K562 (cell line): ENCODE measurements around the gene ADAR. TPM values are rescaled to one million over a fixed set of nuclear protein-coding genes. Genes with fewer than 3 reads are reported as not detected.

Experiments used
- ATAC-seq: fragments of 200-7000 bp; cut with Tn5 transposase; 3 replicates; pipeline ENCODE4 v1.9.1; 2020; ENCODE audit warnings: moderate library complexity
- BruUV-seq: library from RNA; stranded (reverse); fragments of 400-500 nt; replicated peaks from 2 replicates; lab custom pipeline; 2021; lab: Mats Ljungman, UMichigan
- CTCF ChIA-PET: fragments of 300-600 bp; formaldehyde crosslinking; extraction: SDS; loops from one replicate; lab custom pipeline; 2021; ENCODE audit warnings: low intra/inter-chr PET ratio; lab: Yijun Ruan, JAX
- POLR2A ChIA-PET: fragments of 300-600, 350-650 bp; sonication (Branson Sonifier 250); formaldehyde crosslinking; extraction: SDS; loops from one replicate; lab custom pipeline; 2021; ENCODE audit warnings: antibody characterized with exemption, inconsistent platforms; lab: Yijun Ruan, JAX
- DNase-seq, 4 experiments: peaks; one replicate each; pipeline versions ENCODE4 v3.0.0 to v3.0.0-alpha.2; 2011 to 2018; ENCODE audit warnings: low spot score in 3 of 4, mixed read lengths in 3 of 4; ENCODE audit errors: extremely low read depth in 1 of 4
- FAIRE-seq: peaks from 2 replicates; lab custom pipeline; 2011; peaks lifted over from hg19 to GRCh38; lab: Jason Lieb, UNC
- H2AFZ ChIP-seq: 2 replicates; pipeline ENCODE4 v1.6.0; 2011; ENCODE audit warnings: low read depth, low read length, control low read depth, inconsistent platforms
- H3K27ac ChIP-seq: fragments of 200-600 bp; 3 replicates; pipeline ENCODE4 v1.8.0; 2011; ENCODE audit warnings: low read depth, mild to moderate bottlenecking, control low read depth, inconsistent platforms, low read length, moderate library complexity, mixed read lengths; ENCODE audit errors: extremely low read depth
- H3K27me3 ChIP-seq, 2 experiments: fragments of 300-600 bp in 1 of 2; 2 replicates in 1 of 2; 3 replicates in 1 of 2; pipeline versions ENCODE4 v1.6.0 to v1.8.0; 2011; ENCODE audit warnings: inconsistent platforms in 2 of 2, low read length in 2 of 2, mild to moderate bottlenecking in 1 of 2, mixed read lengths in 1 of 2, moderate library complexity in 1 of 2; ENCODE audit not compliant: control insufficient read depth in 2 of 2, insufficient read depth in 2 of 2
- H3K36me3 ChIP-seq: fragments of 300-600 bp; 3 replicates; pipeline ENCODE4 v1.8.0; 2011; ENCODE audit warnings: mild to moderate bottlenecking, low read length, inconsistent platforms; ENCODE audit not compliant: control insufficient read depth, insufficient read depth
- H3K4me1 ChIP-seq, 2 experiments: fragments of 200-600 bp in 1 of 2; replicated peaks in 1 of 2; 2 replicates in 1 of 2; 3 replicates in 1 of 2; pipeline versions ENCODE4 v1.5.1 to v1.8.0; 2011; ENCODE audit warnings: inconsistent platforms in 2 of 2, low read length in 2 of 2, mild to moderate bottlenecking in 1 of 2, mixed read lengths in 1 of 2, moderate library complexity in 1 of 2; ENCODE audit not compliant: control insufficient read depth in 2 of 2, insufficient read depth in 2 of 2
- H3K4me2 ChIP-seq: 2 replicates; pipeline ENCODE4 v1.6.1; 2011; ENCODE audit warnings: low read length, control low read depth, inconsistent platforms, mixed read lengths; ENCODE audit not compliant: insufficient read depth
- H3K4me3 ChIP-seq: fragments of 200-600 bp; sonication (generic), shearing (Covaris generic); 2 replicates; pipeline ENCODE4 v1.5.1; 2016; ENCODE audit warnings: control low read depth, inconsistent platforms
- H3K79me2 ChIP-seq: fragments of 200-600 bp; 3 replicates; pipeline ENCODE4 v1.8.0; 2011; ENCODE audit warnings: low read length, inconsistent platforms; ENCODE audit not compliant: control insufficient read depth, insufficient read depth
- H3K9ac ChIP-seq, 2 experiments: 2 replicates each; pipeline versions ENCODE4 v1.6.0 to v1.6.1; 2011; ENCODE audit warnings: low read depth in 2 of 2, low read length in 2 of 2, control low read depth in 1 of 2, inconsistent platforms in 1 of 2, mild to moderate bottlenecking in 1 of 2, mixed read lengths in 1 of 2; ENCODE audit not compliant: insufficient read depth in 1 of 2
- H3K9me1 ChIP-seq: one replicate; pipeline ENCODE4 v1.6.0; 2011; ENCODE audit warnings: inconsistent platforms, mild to moderate bottlenecking, low read length, moderate library complexity; ENCODE audit not compliant: control insufficient read depth, insufficient read depth
- H3K9me3 ChIP-seq: replicated peaks from 2 replicates; pipeline ENCODE4 v1.5.1; 2011; ENCODE audit warnings: low read depth, low read length, inconsistent platforms; ENCODE audit not compliant: control insufficient read depth, insufficient read depth
- H4K20me1 ChIP-seq: replicated peaks from 2 replicates; pipeline ENCODE4 v1.6.1; 2011; ENCODE audit warnings: low read length, inconsistent platforms, mixed read lengths; ENCODE audit not compliant: control insufficient read depth, insufficient read depth
- ARID1B ChIP-seq: fragments of 450-650 bp; IDR thresholded peaks from 2 replicates; pipeline ENCODE4 v1.6.1; 2016; ENCODE audit warnings: antibody characterized with exemption, mild to moderate bottlenecking, inconsistent platforms
- CBFA2T2 ChIP-seq: fragments of 450-650 bp; conservative IDR thresholded peaks from 2 replicates; pipeline ENCODE4 v1.6.1; 2017; ENCODE audit warnings: mild to moderate bottlenecking
- CBFA2T3 ChIP-seq: fragments of 450-650 bp; IDR thresholded peaks from 2 replicates; pipeline ENCODE4 v1.6.1; 2017
- CEBPB ChIP-seq: fragments of 450-650 bp; IDR thresholded peaks from 2 replicates; pipeline ENCODE4 v1.6.1; 2016; ENCODE audit warnings: missing genetic modification characterization, missing compliant biosample characterization
- CHCHD3 ChIP-seq: fragments of 250-450 bp; sonication (Bioruptor Pico); IDR thresholded peaks from 2 replicates; pipeline ENCODE4 v2.1.2; 2022; ENCODE audit warnings: mild to moderate bottlenecking
- DDX20 ChIP-seq: fragments of 450-650 bp; IDR thresholded peaks from 2 replicates; pipeline ENCODE4 v1.6.1; 2016; ENCODE audit warnings: missing genetic modification characterization, low read depth, mild to moderate bottlenecking, missing compliant biosample characterization, moderate library complexity
- FOSL1 ChIP-seq: fragments of 200-800 bp; sonication (Bioruptor generic); conservative IDR thresholded peaks from 2 replicates; pipeline ENCODE4 v1.6.1; 2016; ENCODE audit warnings: missing genetic modification characterization, missing compliant biosample characterization
- FOXA3 ChIP-seq, 2 experiments: fragments of 450-650 bp in 1 of 2; sonication (generic) in 1 of 2; formaldehyde crosslinking; IDR thresholded peaks in 1 of 2; conservative IDR thresholded peaks in 1 of 2; 2 replicates each; pipeline versions ENCODE4 v1.4.0 to v1.8.0; 2020 to 2022; ENCODE audit warnings: mild to moderate bottlenecking in 2 of 2, missing genetic modification reagents in 1 of 2
- HEY1 ChIP-seq: fragments of 250-450 bp; sonication (Bioruptor Pico); IDR thresholded peaks from 2 replicates; pipeline ENCODE4 v1.5.0; 2020; ENCODE audit warnings: mild to moderate bottlenecking, moderate library complexity, borderline replicate concordance
- MTF1 ChIP-seq: fragments of 250-450 bp; sonication (Bioruptor Pico); IDR thresholded peaks from 2 replicates; pipeline ENCODE4 v1.9.0; 2021; ENCODE audit warnings: moderate library complexity, mild to moderate bottlenecking, inconsistent platforms, borderline replicate concordance
- NRF1 ChIP-seq, 2 experiments: fragments of 450-650 bp; IDR thresholded peaks in 1 of 2; conservative IDR thresholded peaks in 1 of 2; 2 replicates each; pipeline ENCODE4 v1.6.1; 2014; ENCODE audit warnings: mild to moderate bottlenecking in 2 of 2
- SMARCE1 ChIP-seq: fragments of 450-650 bp; IDR thresholded peaks from 2 replicates; pipeline ENCODE4 v1.7.1; 2016; ENCODE audit warnings: mild to moderate bottlenecking
- SOX6 ChIP-seq: fragments of 450-650 bp; IDR thresholded peaks from 2 replicates; pipeline ENCODE4 v1.6.1; 2014; ENCODE audit warnings: mild to moderate bottlenecking
- TAL1 ChIP-seq: fragments of 450-650 bp; IDR thresholded peaks from 2 replicates; pipeline ENCODE4 v1.6.1; 2016; ENCODE audit warnings: mild to moderate bottlenecking
- TCF3 ChIP-seq: sonication (generic); formaldehyde crosslinking; IDR thresholded peaks from 2 replicates; pipeline ENCODE4 v1.4.0; 2020; ENCODE audit warnings: mild to moderate bottlenecking, missing genetic modification reagents
- ZNF143 ChIP-seq: sonication (generic); formaldehyde crosslinking; IDR thresholded peaks from 2 replicates; pipeline ENCODE4 v1.9.0; 2022; ENCODE audit warnings: mild to moderate bottlenecking, missing genetic modification reagents
- ZNF23 ChIP-seq: fragments of 250-450 bp; sonication (Bioruptor Pico); IDR thresholded peaks from 2 replicates; pipeline ENCODE4 v1.4.0; 2020; ENCODE audit warnings: mild to moderate bottlenecking
- ZNF408 ChIP-seq: fragments of 250-450 bp; sonication (Bioruptor Pico); IDR thresholded peaks from 2 replicates; pipeline ENCODE4 v1.4.0; 2020; ENCODE audit warnings: low read depth, mild to moderate bottlenecking, moderate library complexity
- ZNF668 ChIP-seq: fragments of 250-450 bp; sonication (Bioruptor Pico); IDR thresholded peaks from 2 replicates; pipeline ENCODE4 v1.8.0; 2022; ENCODE audit warnings: mild to moderate bottlenecking, inconsistent platforms
- ZSCAN29 ChIP-seq: fragments of 450-650 bp; IDR thresholded peaks from 2 replicates; pipeline ENCODE4 v1.6.1; 2017
- WGBS: fragments of 100-300 bp; shearing (Covaris generic); methylation state at CpG from one replicate; pipeline ENCODE4 v1.1.6; 2016; ENCODE audit warnings: low coverage, mixed read lengths; ENCODE audit not compliant: insufficient coverage; ENCODE audit errors: missing lambda C conversion rate; 5-methylcytosine and 5-hydroxymethylcytosine counted together
- in situ Hi-C: fragments of 300-500 bp; cut with MboI; formaldehyde crosslinking; loops from 4 replicates; pipeline ENCODE4 v1.15.0; 2018; ENCODE audit warnings: inconsistent platforms, mixed read lengths
- intact Hi-C: fragments of 100-400 bp; cut with micrococcal nuclease; formaldehyde crosslinking; loops from 2 replicates; pipeline ENCODE4 v1.14.2; 2022
- polyA plus RNA-seq, 8 experiments: library from polyadenylated mRNA; depleted of rRNA in 4 of 8; stranded (reverse) in 5 of 8; unstranded in 3 of 8; fragments of >200 nt; fragmentation: Nextera tagmentation in 2 of 8; fragmentation: Illumina TruSeq in 1 of 8; extraction: Ambion mirVana in 2 of 8; extraction: Trizol in 1 of 8; gene quantifications; 2 replicates each; pipeline versions ENCODE4 v1.2.1 to v1.2.3, GENCODE V29; 2011 to 2014; ENCODE audit warnings: inconsistent platforms in 1 of 8, missing spikeins in 1 of 8
- total RNA-seq, 7 experiments: library from RNA; depleted of rRNA in 6 of 7; stranded (reverse); fragments of >200 nt in 6 of 7; fragmentation: Illumina TruSeq in 2 of 7; extraction: Trizol in 2 of 7; gene quantifications; 2 replicates each; pipeline versions ENCODE4 v1.2.1 to v1.2.3, GENCODE V29; 2011 to 2021; ENCODE audit warnings: low replicate concordance in 1 of 7

ADAR gene
- total and polyA plus RNA-seq, 9 of the 15 experiments (the other 6 are each of a cell fraction or from before 2014, with no cell fraction given): 30.1 to 123 (median 60.2) TPM

DNA sequence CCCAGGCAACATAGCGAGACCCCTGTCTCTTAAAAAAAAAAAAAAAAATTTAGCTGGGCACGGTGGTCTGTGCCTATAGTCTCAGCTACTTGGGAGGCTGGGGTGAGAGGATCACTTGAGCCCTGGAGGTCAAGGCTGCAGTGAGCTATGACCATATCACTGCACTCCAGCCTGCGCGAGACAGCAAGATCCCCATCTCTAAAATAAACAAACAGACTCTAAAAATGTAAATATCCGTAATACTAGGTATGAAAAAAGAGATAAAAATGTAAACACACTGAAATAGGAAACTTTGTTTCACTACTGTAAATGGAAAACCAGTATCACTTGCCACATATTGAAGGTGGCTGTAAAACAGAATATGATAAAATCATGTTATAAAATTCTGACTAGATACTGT, 17.2 kb downstream of the ADAR start:
- no peak for TF ChIP-seq HEY1 (CRISPR knock-in tag)
- TF ChIP-seq MTF1 (CRISPR knock-in tag): no peak
- peak; percentile 46; the same call in 1 of the 2 replicates for TF ChIP-seq CBFA2T3
- peak; percentile 78 for TF ChIP-seq ARID1B
- TF ChIP-seq ZNF23 (CRISPR knock-in tag): no peak
- TF ChIP-seq SMARCE1: peak; percentile 69; the same call in 1 of the 2 replicates
- no peak for TF ChIP-seq CHCHD3 (CRISPR knock-in tag)
- peak; percentile 38; the same call in 1 of the 2 replicates for TF ChIP-seq SOX6
- no peak for TF ChIP-seq ZNF143
- peak in 1 of 2 experiments; percentile 85; a peak in 2 of 4 replicates for TF ChIP-seq FOXA3 (CRISPR knock-in tag; conservative IDR thresholded peaks at IDR 0.05 in 1 of 2, IDR thresholded peaks at IDR 0.05 in 1 of 2)
- no peak for TF ChIP-seq ZSCAN29
- no peak for TF ChIP-seq DDX20 (tag)
- peak; percentile 36; the same call in 1 of the 2 replicates for TF ChIP-seq FOSL1 (tag)
- TF ChIP-seq CBFA2T2: no peak; the same call in 1 of the 2 replicates
- peak; percentile 24; the same call in 1 of the 2 replicates for TF ChIP-seq TCF3 (CRISPR knock-in tag)
- peak; percentile 72 for TF ChIP-seq TAL1
- TF ChIP-seq ZNF408: no peak
- TF ChIP-seq ZNF668 (CRISPR knock-in tag): no peak
- TF ChIP-seq CEBPB: no peak
- TF ChIP-seq NRF1 (conservative IDR thresholded peaks at IDR 0.05 in 1 of 2, IDR thresholded peaks at IDR 0.05 in 1 of 2): 0 out of 4 replicates have a peak, but pooled peaks of 1 of the 2 experiments have one; percentile 12
- ChIA-PET POLR2A (interaction anchor here (1.0 to 1.4 kb wide), 3 partner anchors 13 to 16 kb away, joined by 3 to 6 read pairs (median 5); no protein-coding TSS in a partner anchor), CTCF (no interaction called here)
- 35% methylated on average over 4 of the region's 5 CpGs for WGBS
- Histone ChIP-seq H3K27ac (no peak overlapping the region), H3K4me2 (no peak overlapping the region), H3K27me3 (no peaks in the 10 kb centered on the region), H4K20me1 (no peaks in the 10 kb centered on the region), H3K9me1 (peaks cover 3% of the 10 kb centered on the region), H3K9me3 (no peaks in the 10 kb centered on the region), H2AFZ (no peak overlapping the region), H3K9ac (no peak overlapping the region), H3K4me3 (no peak overlapping the region), H3K4me1 (peaks cover 0 to 10% of the 10 kb centered on the region in 2 experiments; a peak in 3 of 5 replicates), H3K36me3 (peaks cover 95% of the 10 kb centered on the region), H3K79me2 (0 out of 3 replicates have a peak, but pooled peaks cover 2% of the 10 kb centered on the region)
- DNase-seq: no peak
- intact Hi-C loops: no loop called here
- BruUV-seq: no TSS peak
- no peak for FAIRE-seq
- in situ Hi-C loops: no loop called here
- ATAC-seq: no peak
